ENCODE data around the gene RPS21. TPM values are rescaled to one million over a fixed set of nuclear protein-coding genes. Genes with fewer than 3 reads are reported as not detected.

The RPS21 gene
- total RNA-seq, 6 donors from 2014 or later = 94.6 to 1,381 (median 998) TPM

DNA sequence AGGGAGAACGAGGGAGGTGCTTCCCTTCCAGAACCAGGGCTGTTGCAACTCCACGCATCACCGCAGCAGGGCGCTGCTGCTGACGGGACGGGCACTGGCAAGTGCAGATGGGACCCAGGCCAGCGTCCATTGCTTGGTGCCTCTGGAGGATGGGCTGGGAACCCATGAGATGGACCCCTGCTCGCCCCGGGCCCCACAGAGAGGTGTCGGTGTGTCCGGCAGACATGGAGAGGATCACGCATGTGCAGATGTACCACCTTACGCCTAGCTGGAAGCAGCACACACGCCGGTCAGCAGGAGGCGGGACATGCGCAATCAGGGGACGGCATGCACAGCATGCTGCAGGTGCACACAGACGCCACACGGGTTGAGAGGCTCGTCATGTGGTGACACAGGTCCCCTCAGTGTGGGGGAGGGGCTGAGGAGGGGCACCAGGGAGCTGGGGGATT, 14.5 kb downstream of the RPS21 start:
- no peak for ATAC-seq (ENCODE audit: low FRiP score in 2 of 2)
- Histone ChIP-seq H3K27ac (no peak overlapping the region), H3K36me3 (peaks cover 0 to 1% (median 0%) of the 10 kb centered on the region in 4 donors), H3K9me3 (no peaks in the 10 kb centered on the region), H3K4me1 (peaks cover 11 to 14% (median 13%) of the 10 kb centered on the region in 4 donors), H3K27me3 (no peaks in the 10 kb centered on the region), H3K4me3 (no peak overlapping the region)
- peak in 1 of 2 donors; percentile 75 for DNase-seq
- TF ChIP-seq POLR2A (IDR thresholded peaks at IDR 0.05) (no peak), CTCF (IDR thresholded peaks at IDR 0.05) (no peak), POLR2AphosphoS5 (IDR thresholded peaks at IDR 0.05) (no peak), EP300 (IDR thresholded peaks at IDR 0.05) (no peak)
- 79 to 88% methylated on average over 5 to 21 of the region's 21 CpGs for WGBS, 2 donors

DNA sequence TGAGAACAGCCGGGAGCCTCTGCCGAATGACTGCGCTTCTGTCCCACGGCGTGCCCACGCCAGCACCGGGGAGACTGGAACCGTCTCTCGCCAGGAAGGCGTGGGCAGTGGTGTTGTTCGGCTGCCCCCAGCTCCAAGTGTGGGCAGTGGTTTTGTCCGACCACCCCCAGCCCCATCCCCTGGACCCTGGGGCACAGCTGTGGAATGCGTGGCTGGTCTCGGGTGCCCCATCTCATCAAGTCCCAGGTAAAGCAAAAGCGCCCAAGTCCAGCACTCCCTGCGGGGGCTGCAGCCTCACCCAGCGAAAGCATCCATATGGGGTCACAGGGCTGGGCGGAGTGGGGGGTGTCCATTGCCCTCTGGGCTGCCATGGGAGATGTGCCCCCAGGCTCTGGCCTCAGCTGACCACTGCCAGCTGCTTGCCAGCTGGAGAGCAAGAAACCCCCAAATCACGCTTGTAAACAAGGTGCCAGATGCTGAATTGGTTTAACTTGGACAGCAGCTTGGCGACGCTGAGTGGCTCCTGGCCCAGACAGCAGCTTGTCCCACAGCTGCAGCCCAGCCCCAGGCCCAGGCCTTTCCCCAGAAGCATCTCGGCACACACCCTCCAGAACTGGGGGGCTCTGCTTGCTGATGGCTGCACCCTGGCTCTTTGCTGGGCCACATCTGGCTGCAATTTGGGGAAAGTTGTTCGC, 15.7 kb downstream of the RPS21 start:
- no peaks in the 10 kb centered on the region for H3K9me3 ChIP-seq
- H3K4me1 ChIP-seq = peaks cover 17 to 21% (median 20%) of the 10 kb centered on the region in 4 donors
- no peak overlapping the region for H3K27ac ChIP-seq
- DNase-seq = peak in 1 of 2 donors; percentile 66
- no peaks in the 10 kb centered on the region for H3K36me3 ChIP-seq
- ATAC-seq (ENCODE audit: low FRiP score in 2 of 2) = no peak
- H3K4me3 ChIP-seq = no peak overlapping the region
- no peaks in the 10 kb centered on the region for H3K27me3 ChIP-seq
- WGBS, 2 donors = 86 to 93% methylated on average over 3 to 21 of the region's 23 CpGs
- TF ChIP-seq POLR2AphosphoS5 (IDR thresholded peaks at IDR 0.05) = no peak
- no peak for TF ChIP-seq CTCF (IDR thresholded peaks at IDR 0.05)
- TF ChIP-seq POLR2A (IDR thresholded peaks at IDR 0.05) = no peak
- no peak for TF ChIP-seq EP300 (IDR thresholded peaks at IDR 0.05)

GRCh38 chr20:62403331-62403730, 16.4 kb downstream of the RPS21 start:
- ATAC-seq (ENCODE audit: low FRiP score in 2 of 2) (no peak), DNase-seq (peak in 1 of 2 donors; percentile 59)
- Histone ChIP-seq H3K27ac (no peak overlapping the region), H3K4me1 (peaks cover 20 to 26% (median 23%) of the 10 kb centered on the region in 4 donors), H3K4me3 (no peak overlapping the region), H3K9me3 (no peaks in the 10 kb centered on the region), H3K27me3 (no peaks in the 10 kb centered on the region), H3K36me3 (no peaks in the 10 kb centered on the region)
- WGBS, 2 donors = 92% methylated on average over 13 of the region's 13 CpGs
- TF ChIP-seq POLR2A (IDR thresholded peaks at IDR 0.05) (no peak), POLR2AphosphoS5 (IDR thresholded peaks at IDR 0.05) (no peak), CTCF (IDR thresholded peaks at IDR 0.05) (no peak), EP300 (IDR thresholded peaks at IDR 0.05) (no peak)

GRCh38 chr20:62404112-62404665, 17.3 kb downstream of the RPS21 start:
- Histone ChIP-seq H3K27ac (no peak overlapping the region), H3K9me3 (no peaks in the 10 kb centered on the region), H3K4me3 (no peak overlapping the region), H3K27me3 (no peaks in the 10 kb centered on the region), H3K36me3 (no peaks in the 10 kb centered on the region), H3K4me1 (peaks cover 20 to 26% (median 23%) of the 10 kb centered on the region in 4 donors)
- WGBS, 2 donors = 90 to 97% methylated on average over 9 of the region's 9 CpGs
- TF ChIP-seq CTCF (IDR thresholded peaks at IDR 0.05) = no peak
- no peak for TF ChIP-seq POLR2AphosphoS5 (IDR thresholded peaks at IDR 0.05)
- no peak for TF ChIP-seq EP300 (IDR thresholded peaks at IDR 0.05)
- no peak for TF ChIP-seq POLR2A (IDR thresholded peaks at IDR 0.05)
- ATAC-seq (ENCODE audit: low FRiP score in 2 of 2) (no peak), DNase-seq (no peak)
